DOHH2 (cell line): ENCODE measurements around the gene PIKFYVE.

Source experiments
- H3F3A ChIP-seq: fragments of 200-600 bp; sonication (generic), shearing (Covaris generic); 2 replicates; pipeline ENCODE4 v1.6.0; 2016; ENCODE audit warnings: antibody characterized with exemption, mild to moderate bottlenecking; ENCODE audit not compliant: control insufficient read depth, insufficient read depth
- H3K27ac ChIP-seq: fragments of 200-600 bp; sonication (generic); 2 replicates; pipeline ENCODE4 v1.5.1; 2014; ENCODE audit warnings: low read depth, mild to moderate bottlenecking, low read length, moderate library complexity
- H3K27me3 ChIP-seq: fragments of 200-600 bp; sonication (generic); 2 replicates; pipeline ENCODE4 v1.6.1; 2014; ENCODE audit warnings: mild to moderate bottlenecking, low read length, mixed read lengths; ENCODE audit not compliant: control insufficient read depth
- H3K36me3 ChIP-seq: fragments of 200-600 bp; sonication (generic); 2 replicates; pipeline ENCODE4 v1.6.1; 2014; ENCODE audit warnings: mild to moderate bottlenecking, low read length, moderate library complexity, mixed read lengths; ENCODE audit not compliant: control insufficient read depth
- H3K4me1 ChIP-seq: fragments of 200-600 bp; sonication (generic); 2 replicates; pipeline ENCODE4 v1.6.1; 2014; ENCODE audit warnings: mild to moderate bottlenecking, low read length, mixed read lengths; ENCODE audit not compliant: control insufficient read depth
- H3K4me2 ChIP-seq: fragments of 200-600 bp; sonication (generic); 2 replicates; pipeline ENCODE4 v1.6.0; 2014; ENCODE audit warnings: mild to moderate bottlenecking, low read length, moderate library complexity
- H3K4me3 ChIP-seq: fragments of 200-600 bp; sonication (generic); 2 replicates; pipeline ENCODE4 v1.5.1; 2014; ENCODE audit warnings: mild to moderate bottlenecking, low read length, mixed read lengths
- H3K79me2 ChIP-seq: fragments of 200-600 bp; sonication (generic); 2 replicates; pipeline ENCODE4 v1.6.1; 2014; ENCODE audit warnings: mild to moderate bottlenecking, low read length, mixed read lengths; ENCODE audit not compliant: control insufficient read depth
- H3K9me2 ChIP-seq: fragments of 200-600 bp; sonication (generic); replicated peaks from 2 replicates; pipeline ENCODE4 v1.6.1; 2014; ENCODE audit warnings: mild to moderate bottlenecking, low read length, mixed read lengths; ENCODE audit not compliant: control insufficient read depth
- H3K9me3 ChIP-seq: fragments of 200-600 bp; sonication (generic); 2 replicates; pipeline ENCODE4 v1.6.1; 2014; ENCODE audit warnings: antibody characterized with exemption, low read length, mixed read lengths; ENCODE audit not compliant: control insufficient read depth, insufficient read depth
- H4K20me1 ChIP-seq: fragments of 200-600 bp; sonication (generic); 2 replicates; pipeline ENCODE4 v1.6.0; 2014; ENCODE audit warnings: low read depth, mild to moderate bottlenecking, antibody characterized with exemption, low read length, moderate library complexity; ENCODE audit not compliant: control insufficient read depth, insufficient read depth
- CTCF ChIP-seq: fragments of 200-600 bp; sonication (generic); IDR thresholded peaks from one replicate; pipeline ENCODE4 v1.5.1; 2014; ENCODE audit warnings: antibody characterized with exemption, mild to moderate bottlenecking, low read depth, low read length; ENCODE audit not compliant: poor library complexity, severe bottlenecking
- EZH2phosphoT487 ChIP-seq: fragments of 200-600 bp; sonication (generic); IDR thresholded peaks from 2 replicates; pipeline ENCODE4 v1.6.1; 2017; ENCODE audit warnings: borderline replicate concordance, mild to moderate bottlenecking, antibody characterized with exemption, low read length, moderate library complexity, mixed read lengths

The PIKFYVE gene

DNA sequence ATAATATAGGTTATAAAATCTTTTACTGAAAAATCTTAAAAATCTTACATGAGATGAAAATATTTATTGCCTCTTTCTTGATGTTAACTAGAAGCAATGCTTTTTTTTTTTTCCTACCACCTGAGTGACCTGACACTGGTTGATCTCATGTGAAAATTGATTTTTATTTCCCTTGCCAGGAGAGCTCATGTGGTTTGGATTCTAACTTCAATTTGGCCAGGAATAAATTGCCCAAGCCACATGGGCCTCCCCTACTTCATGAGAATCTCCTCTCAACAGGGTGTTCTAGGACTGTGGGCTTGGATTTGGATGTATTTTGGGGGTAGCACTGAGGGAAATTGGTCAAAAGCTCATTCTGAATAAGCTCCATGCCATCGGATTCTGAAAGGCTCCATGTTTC, 31.3 kb upstream of the PIKFYVE start:
- no peaks in the 10 kb centered on the region for H3K27me3 ChIP-seq
- TF ChIP-seq CTCF (no peak), EZH2phosphoT487 (no peak)
- H3K9me2 ChIP-seq = no peaks in the 10 kb centered on the region
- no peak overlapping the region for H3K4me2 ChIP-seq
- H3K4me1 ChIP-seq = no peaks in the 10 kb centered on the region
- H3K4me3 ChIP-seq = no peak overlapping the region
- 0 out of 2 replicates have a peak, but pooled peaks cover 3% of the 10 kb centered on the region for H3K9me3 ChIP-seq
- H3K36me3 ChIP-seq = peaks cover 29% of the 10 kb centered on the region
- H4K20me1 ChIP-seq = no peaks in the 10 kb centered on the region
- no peak overlapping the region for H3K27ac ChIP-seq
- no peaks in the 10 kb centered on the region for H3K79me2 ChIP-seq
- no peaks in the 10 kb centered on the region for H3F3A ChIP-seq

DNA sequence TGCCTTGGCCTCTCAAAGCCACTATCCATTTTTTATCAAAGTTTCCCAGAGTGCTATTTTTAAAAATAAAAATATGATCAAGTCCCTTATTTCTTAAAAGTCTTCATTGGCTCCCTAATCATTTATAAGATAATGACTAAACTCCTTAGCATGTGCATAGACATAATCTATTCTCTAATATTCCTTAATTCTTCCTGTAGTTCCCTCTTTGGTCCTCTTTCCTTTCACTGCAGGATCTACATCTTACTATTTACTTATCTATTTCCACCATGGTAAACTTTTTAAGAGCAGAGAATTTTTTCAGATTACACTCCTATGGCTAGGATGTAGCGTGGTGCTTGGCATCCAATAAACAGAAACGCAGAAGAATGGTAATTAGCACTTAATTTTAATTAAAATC, 30.2 kb upstream of the PIKFYVE start:
- Histone ChIP-seq H3K79me2 (no peaks in the 10 kb centered on the region), H4K20me1 (no peaks in the 10 kb centered on the region), H3K36me3 (peaks cover 38% of the 10 kb centered on the region), H3K4me3 (no peak overlapping the region), H3K4me1 (no peaks in the 10 kb centered on the region), H3K27ac (no peak overlapping the region), H3F3A (no peaks in the 10 kb centered on the region), H3K27me3 (no peaks in the 10 kb centered on the region), H3K9me2 (no peaks in the 10 kb centered on the region), H3K4me2 (no peak overlapping the region), H3K9me3 (0 out of 2 replicates have a peak, but pooled peaks cover 3% of the 10 kb centered on the region)
- TF ChIP-seq CTCF (no peak), EZH2phosphoT487 (no peak)

- TF ChIP-seq CTCF (no peak), EZH2phosphoT487 (no peak)
- Histone ChIP-seq H3K9me2 (no peaks in the 10 kb centered on the region), H3K9me3 (no peaks in the 10 kb centered on the region), H3F3A (no peaks in the 10 kb centered on the region), H3K4me3 (no peak overlapping the region), H4K20me1 (no peaks in the 10 kb centered on the region), H3K4me2 (no peak overlapping the region), H3K27me3 (no peaks in the 10 kb centered on the region), H3K27ac (no peak overlapping the region), H3K4me1 (no peaks in the 10 kb centered on the region), H3K36me3 (peaks cover 73% of the 10 kb centered on the region), H3K79me2 (no peaks in the 10 kb centered on the region)
These were observed 26.1 kb upstream of the PIKFYVE start for GRCh38 chr2:208239770-208240493.
